Lower lobe of right lung (tissue), 2 donors: ENCODE data around the gene EPHA1. TPM values are rescaled to one million over a fixed set of nuclear protein-coding genes. Genes with fewer than 3 reads are reported as not detected.

Source experiments
- ATAC-seq, 2 donors: fragments of 200-7000 bp; cut with Tn5 transposase; one replicate each; pipeline ENCODE4 v1.9.1; 2020 to 2022; ENCODE audit warnings: mild to moderate bottlenecking in 2 of 2, moderate library complexity in 2 of 2
- DNase-seq: peaks from one replicate; pipeline ENCODE4 v3.0.0-alpha.2; 2020
- H3K27ac ChIP-seq: fragments of 200-600 bp; one replicate; pipeline ENCODE4 v1.8.0; 2022
- H3K27me3 ChIP-seq: fragments of 200-600 bp; one replicate; pipeline ENCODE4 v1.8.0; 2022; ENCODE audit warnings: low read depth
- H3K36me3 ChIP-seq: fragments of 200-600 bp; one replicate; pipeline ENCODE4 v1.8.0; 2022; ENCODE audit warnings: mild to moderate bottlenecking
- H3K4me1 ChIP-seq: fragments of 200-600 bp; one replicate; pipeline ENCODE4 v1.8.0; 2022
- H3K4me3 ChIP-seq: fragments of 200-600 bp; one replicate; pipeline ENCODE4 v1.8.0; 2022; ENCODE audit warnings: mild to moderate bottlenecking
- H3K9me3 ChIP-seq: fragments of 200-600 bp; one replicate; pipeline ENCODE4 v1.8.0; 2022
- CTCF ChIP-seq: fragments of 200-600 bp; IDR thresholded peaks from one replicate; pipeline ENCODE4 v1.8.0; 2022; ENCODE audit warnings: antibody characterized with exemption, mild to moderate bottlenecking
- intact Hi-C: fragments of 100-400 bp; cut with DNase I; formaldehyde crosslinking; loops from one replicate; pipeline ENCODE4 v1.11.0; 2022
- total RNA-seq: library from RNA; stranded (reverse); fragmentation: NEBNext Ultra II Directional; extraction: Animal tissue kit (Norgen Biotek cat#: 25700); gene quantifications from one replicate; pipeline ENCODE4 v1.2.1, GENCODE V29; 2021
- donor health status: DM: no; HTN: yes; CAD: no; lungs with severe emphysema.

Gene EPHA1
- total RNA-seq, 1 donor from 2014 or later = 9.0 TPM

GRCh38 chr7:143447466-143447865, 38.8 kb upstream of the EPHA1 start:
- no peak overlapping the region for H3K27ac ChIP-seq
- no peaks in the 10 kb centered on the region for H3K4me1 ChIP-seq
- no peaks in the 10 kb centered on the region for H3K27me3 ChIP-seq
- no peaks in the 10 kb centered on the region for H3K9me3 ChIP-seq
- H3K4me3 ChIP-seq = no peak overlapping the region
- TF ChIP-seq CTCF = no peak
- no peak for DNase-seq
- H3K36me3 ChIP-seq = no peaks in the 10 kb centered on the region
- no peak for ATAC-seq
- intact Hi-C loops = no loop called here

- no peak for ATAC-seq
- Histone ChIP-seq H3K4me1 (no peaks in the 10 kb centered on the region), H3K9me3 (no peaks in the 10 kb centered on the region), H3K36me3 (no peaks in the 10 kb centered on the region), H3K27ac (no peak overlapping the region), H3K27me3 (no peaks in the 10 kb centered on the region), H3K4me3 (no peak overlapping the region)
- TF ChIP-seq CTCF = no peak
- DNase-seq = no peak
- intact Hi-C loops = no loop called here
Measured at GRCh38 chr7:143444785-143445184, 36.1 kb upstream of the EPHA1 start.

GRCh38 chr7:143444063-143444782, 35.6 kb upstream of the EPHA1 start:
- TF ChIP-seq CTCF = no peak
- Histone ChIP-seq H3K4me3 (no peak overlapping the region), H3K9me3 (no peaks in the 10 kb centered on the region), H3K4me1 (no peaks in the 10 kb centered on the region), H3K36me3 (no peaks in the 10 kb centered on the region), H3K27ac (no peak overlapping the region), H3K27me3 (no peaks in the 10 kb centered on the region)
- no peak for DNase-seq
- intact Hi-C loops = no loop called here
- no peak for ATAC-seq

GRCh38 chr7:143443153-143443552, 34.5 kb upstream of the EPHA1 start, which contains the start of gene TAS2R60:
Gene TAS2R60 (plus strand): TSS chr7:143443453. CDS start chr7:143443453, 0 bp downstream.
- no peak for DNase-seq
- H3K4me1 ChIP-seq = no peaks in the 10 kb centered on the region
- H3K27me3 ChIP-seq = no peaks in the 10 kb centered on the region
- intact Hi-C loops = no loop called here
- no peaks in the 10 kb centered on the region for H3K36me3 ChIP-seq
- no peaks in the 10 kb centered on the region for H3K9me3 ChIP-seq
- no peak for TF ChIP-seq CTCF
- no peak within 1 kb of the TSS for H3K4me3 ChIP-seq
- H3K27ac ChIP-seq = no peak within 1 kb of the TSS
- ATAC-seq = no peak

- TF ChIP-seq CTCF = no peak
- DNase-seq = no peak
- Histone ChIP-seq H3K27ac (no peak overlapping the region), H3K4me3 (no peak overlapping the region), H3K27me3 (no peaks in the 10 kb centered on the region), H3K9me3 (no peaks in the 10 kb centered on the region), H3K4me1 (no peaks in the 10 kb centered on the region), H3K36me3 (no peaks in the 10 kb centered on the region)
- ATAC-seq = no peak
- intact Hi-C loops = no loop called here
Measured at GRCh38 chr7:143439866-143440265, 31.2 kb upstream of the EPHA1 start.
